ENCODE results near the gene STK24.
A peak's percentile ranks its signal among the peaks of the same experiment; 100 is the strongest.
"Not testable (repeated sequence)": the region's sequence is repeated elsewhere in the genome, so short reads cannot be mapped to it uniquely, and the experiment has no call there.

STK24 gene

GRCh38 chr13:98576963-98577835 lies at the start of gene STK24:
TSS of gene STK24 (minus strand) at chr13:98577107. CDS start at chr13:98576786, 321 bp downstream.
- peak; percentile 49 for DNase-seq

- no peak for DNase-seq
These were observed 49.5 kb upstream of the STK24 start for GRCh38 chr13:98626298-98626935.

DNA sequence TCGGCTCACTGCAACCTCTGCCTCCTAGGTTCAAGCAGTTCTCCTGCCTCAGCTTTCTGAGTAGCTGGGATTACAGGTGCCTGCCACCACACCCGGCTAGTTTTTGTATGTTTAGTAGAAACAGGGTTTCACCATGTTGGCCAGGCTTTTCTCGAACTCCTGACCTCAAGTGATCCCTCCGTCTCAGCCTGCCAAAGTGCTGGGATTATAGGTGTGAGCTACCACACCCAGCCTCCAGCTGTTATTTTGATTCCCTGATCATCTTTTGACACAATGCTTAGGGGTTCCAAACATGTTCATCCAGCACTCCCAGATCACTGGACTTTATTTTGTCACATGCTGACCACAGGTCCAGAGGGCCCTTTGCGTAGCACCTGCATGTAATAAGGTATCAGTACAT lies 47.7 kb upstream of the STK24 start:
- DNase-seq = not testable (repeated sequence)

- DNase-seq = no peak
These were observed 46.0 kb upstream of the STK24 start for GRCh38 chr13:98622931-98623331.

- DNase-seq = no peak
These were observed 42.6 kb upstream of the STK24 start for GRCh38 chr13:98619556-98619955.

- DNase-seq = not testable (repeated sequence)
These were observed 38.7 kb upstream of the STK24 start for GRCh38 chr13:98615595-98615994.

DNA sequence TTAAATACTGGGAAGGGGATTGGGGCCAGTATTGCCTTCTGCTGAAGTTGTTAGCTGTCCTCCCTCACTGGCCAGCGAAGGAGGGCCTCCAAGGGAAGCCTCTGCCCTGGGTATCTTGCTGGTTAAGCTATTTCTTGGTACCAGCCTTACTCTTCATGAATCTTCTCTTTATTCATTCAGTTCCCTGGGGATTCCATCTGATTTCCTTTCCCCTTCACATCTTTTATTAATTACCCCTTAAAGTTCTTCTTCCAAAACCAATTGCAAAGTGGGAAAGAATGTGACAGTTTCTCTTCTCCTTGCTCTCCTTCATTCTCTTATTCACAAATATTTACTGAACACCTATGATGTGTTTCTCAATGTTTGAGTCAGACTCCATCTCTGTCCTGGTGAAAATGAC lies 36.7 kb upstream of the STK24 start:
- no peak for DNase-seq

- no peak for DNase-seq
These were observed 32.8 kb upstream of the STK24 start for GRCh38 chr13:98609756-98610155.

DNA sequence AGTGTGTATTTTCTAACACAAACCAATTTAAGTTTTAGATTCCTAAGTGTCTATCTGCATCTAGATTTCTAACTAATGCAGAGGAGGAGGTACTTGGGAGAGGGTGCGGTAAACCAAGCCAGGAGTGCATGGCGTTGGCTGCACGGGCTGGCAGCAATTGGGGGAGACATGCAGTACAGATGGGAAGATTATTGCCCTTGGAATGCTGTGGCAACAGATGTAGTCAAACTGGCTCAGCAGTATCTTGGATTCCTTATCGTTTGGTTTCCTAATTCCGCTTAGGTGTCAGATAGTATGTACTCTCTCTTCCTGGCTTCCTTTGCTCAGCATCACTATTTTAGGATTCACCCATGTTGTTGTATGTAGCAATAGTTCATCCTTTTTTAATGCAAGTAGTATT lies 29.4 kb upstream of the STK24 start:
- DNase-seq = no peak

DNA sequence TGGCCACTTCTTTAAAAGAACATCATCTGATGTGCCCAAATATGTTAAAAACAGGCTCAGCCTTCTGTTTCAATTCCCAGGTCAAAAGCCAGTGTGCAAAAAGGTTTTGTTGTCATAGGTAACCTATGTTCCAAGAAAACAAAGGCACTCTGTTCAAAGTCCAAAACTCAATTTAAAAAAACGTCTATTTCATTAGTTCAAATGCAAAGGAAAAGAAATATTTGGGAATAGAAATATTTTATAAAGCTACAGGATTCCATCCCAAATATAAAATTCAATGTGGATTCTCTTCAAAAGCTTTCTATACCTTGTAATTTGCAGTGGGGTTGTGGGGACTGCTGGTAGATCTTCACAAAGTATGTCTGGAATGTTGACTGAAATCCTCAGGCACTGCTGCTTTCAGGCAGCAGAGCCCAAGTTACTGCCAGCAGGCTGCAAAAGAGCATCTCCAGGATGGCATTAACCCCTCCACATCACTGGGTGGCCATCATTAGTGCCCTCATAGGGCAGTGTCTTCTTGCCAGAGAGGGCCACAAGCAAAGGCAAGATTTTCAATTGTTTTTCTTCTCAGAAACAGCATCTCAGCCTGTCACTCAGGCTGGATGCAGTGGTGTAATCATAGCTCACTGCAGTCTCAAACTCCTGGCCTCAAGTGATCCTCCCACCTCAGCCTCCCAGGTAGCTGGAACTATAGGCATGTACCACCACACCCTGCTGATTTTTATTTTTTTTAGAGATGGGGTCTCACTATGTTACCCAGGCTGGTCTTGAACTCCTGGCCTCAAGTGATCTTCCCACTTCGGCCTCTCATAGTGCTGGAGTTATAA lies 22.8 kb upstream of the STK24 start:
- DNase-seq = no peak

DNA sequence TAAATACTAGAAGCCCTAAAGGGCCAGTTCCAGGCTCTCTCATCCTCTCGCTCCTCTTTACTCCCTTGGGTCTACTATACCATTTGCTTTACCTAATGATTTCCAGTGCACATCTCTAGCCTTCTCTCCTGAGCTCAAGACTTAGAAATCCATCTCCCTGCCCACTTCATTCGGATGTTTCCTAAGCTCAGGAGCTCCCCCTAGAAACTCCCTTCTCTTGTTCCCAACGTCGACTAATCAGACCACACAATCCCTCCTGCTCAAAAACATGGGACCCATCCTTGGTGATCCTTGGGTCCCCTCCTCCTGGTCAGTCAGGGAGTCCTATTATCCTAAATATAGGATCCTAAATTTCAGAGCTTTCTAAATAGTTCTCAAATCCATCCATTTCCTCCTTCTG lies 21.1 kb upstream of the STK24 start:
- DNase-seq = no peak

- DNase-seq = no peak
These were observed 18.2 kb upstream of the STK24 start for GRCh38 chr13:98595134-98595533.

DNA sequence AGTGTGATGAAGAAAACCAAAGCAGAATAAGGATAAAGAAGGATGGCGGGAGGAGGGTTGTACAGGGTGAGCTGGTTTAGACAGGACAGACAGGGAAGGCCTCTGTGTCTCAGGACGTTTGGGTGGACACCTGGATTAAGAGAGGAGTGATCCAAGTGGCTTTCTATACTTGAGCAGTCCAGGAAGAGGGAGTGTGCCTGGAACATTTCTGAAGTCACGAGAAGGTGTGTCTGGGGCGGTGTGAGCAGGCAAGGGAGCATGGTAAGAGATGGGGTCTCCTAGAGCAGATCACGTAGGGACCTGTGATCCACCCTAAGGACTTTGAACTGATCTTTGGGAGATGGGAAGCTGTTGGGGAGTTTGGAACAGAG lies 15.4 kb upstream of the STK24 start:
- DNase-seq = no peak

- DNase-seq = no peak
These were observed 14.9 kb upstream of the STK24 start for GRCh38 chr13:98591721-98592361.

GRCh38 chr13:98590471-98590870 lies 13.6 kb upstream of the STK24 start:
- not testable (repeated sequence) for DNase-seq

GRCh38 chr13:98589516-98589915 lies 12.6 kb upstream of the STK24 start:
- not testable (repeated sequence) for DNase-seq

DNA sequence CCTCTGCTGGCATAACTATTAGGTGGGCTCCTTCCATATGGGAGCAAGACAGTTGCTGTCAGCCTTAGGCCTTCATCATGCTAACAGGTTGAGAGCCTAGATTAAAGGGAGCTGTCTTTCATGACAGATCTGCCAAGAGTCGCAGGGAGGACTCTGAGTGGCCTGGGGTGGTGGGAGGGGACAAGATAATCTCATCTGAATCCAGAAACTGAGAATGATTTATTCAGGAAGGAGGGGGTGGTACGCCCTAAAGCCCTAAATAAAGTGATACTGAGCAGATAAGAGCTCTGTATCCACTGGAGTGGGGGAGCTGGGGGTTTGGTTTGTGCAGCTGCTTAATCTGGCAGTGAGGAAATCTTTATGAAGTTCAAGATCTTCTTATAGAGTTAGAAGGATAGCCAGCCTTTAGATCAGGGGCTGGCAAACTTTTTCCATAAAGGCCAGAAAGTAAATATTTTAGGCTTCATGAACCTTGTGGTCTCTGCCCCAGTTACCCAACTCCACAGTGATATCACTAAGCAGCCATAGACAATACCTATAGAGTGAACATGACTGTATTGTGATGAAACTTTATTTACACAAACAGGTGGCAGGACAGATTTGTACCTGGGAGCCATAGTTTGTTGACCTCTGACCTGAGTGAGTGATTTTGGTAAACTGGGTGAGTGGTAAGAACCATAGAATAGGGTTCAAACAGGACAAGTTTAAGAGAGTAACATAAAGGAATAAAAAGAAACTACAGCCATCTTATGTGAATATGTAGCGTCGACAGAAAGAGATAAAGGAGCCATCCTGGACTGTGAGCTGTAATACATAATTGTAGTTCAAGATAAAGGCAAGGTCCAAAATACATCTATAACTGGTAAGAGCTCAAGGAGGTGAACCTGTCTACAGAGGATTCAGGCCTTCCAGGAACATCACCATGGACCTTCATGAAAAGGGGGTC lies 9.8 kb upstream of the STK24 start:
- no peak for DNase-seq

GRCh38 chr13:98585946-98586345 lies 9.0 kb upstream of the STK24 start:
- no peak for DNase-seq

- DNase-seq = no peak
These were observed 8.5 kb upstream of the STK24 start for GRCh38 chr13:98585398-98585754.

DNA sequence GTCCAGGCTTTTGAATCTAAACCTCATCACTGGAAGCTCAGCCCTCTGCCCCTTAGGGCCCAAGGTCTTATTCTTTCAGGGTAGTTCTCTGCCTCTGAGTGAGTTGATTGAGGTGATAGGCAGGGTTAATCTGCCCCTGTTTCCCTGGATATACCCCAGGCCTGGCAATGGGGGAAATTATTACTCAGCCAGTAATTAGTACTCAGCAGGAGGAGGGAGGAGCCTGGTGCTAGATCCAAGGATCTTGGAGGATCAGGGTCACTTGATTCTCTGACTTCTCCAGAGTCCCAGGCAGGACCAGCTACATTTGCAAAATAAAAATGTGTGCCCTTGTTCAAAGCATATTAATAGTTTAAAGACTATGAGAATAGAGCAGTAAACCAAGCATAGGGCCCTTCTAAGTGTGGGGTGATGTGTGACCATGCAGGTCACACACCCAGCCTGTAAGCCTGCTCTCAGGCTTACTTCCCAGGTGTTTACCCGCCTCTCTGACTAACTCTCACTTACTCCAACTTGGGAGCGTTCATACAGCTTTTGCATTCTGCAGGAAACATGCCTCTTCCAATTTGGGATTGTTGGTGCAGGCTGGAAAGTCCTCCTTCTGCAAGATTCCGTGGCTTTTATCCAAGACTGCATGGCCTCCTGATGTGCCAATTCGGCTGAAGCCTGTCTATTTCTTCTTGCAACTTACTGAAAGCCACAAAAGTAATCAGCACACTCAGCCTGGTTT lies 7.9 kb upstream of the STK24 start:
- DNase-seq = no peak

GRCh38 chr13:98582947-98583346 lies 6.0 kb upstream of the STK24 start:
- DNase-seq = no peak
